Endothelial cell of umbilical vein (primary cell): ENCODE measurements around the gene KRT82. TPM values are rescaled to one million over a fixed set of nuclear protein-coding genes. Genes with fewer than 3 reads are reported as not detected.

ENCODE experiments used
- BruUV-seq: library from RNA; stranded (reverse); fragments of 400-500 nt; replicated peaks from 2 replicates; lab custom pipeline; 2021; lab: Mats Ljungman, UMichigan
- CTCF ChIA-PET: fragments of 300-600, 350-600 bp; sonication (Branson Sonifier 250); formaldehyde crosslinking; loops from one replicate; lab custom pipeline; 2021; ENCODE audit warnings: antibody characterized with exemption, inconsistent platforms; lab: Charles Lee
- POLR2A ChIA-PET: fragments of 300-600, 350-600 bp; sonication (Branson Sonifier 250); formaldehyde crosslinking; loops from one replicate; lab custom pipeline; 2021; ENCODE audit warnings: antibody characterized with exemption, inconsistent platforms; lab: Charles Lee
- DNase-seq: peaks from one replicate; pipeline ENCODE4 v3.0.0-alpha.2; 2011; ENCODE audit warnings: low read depth, low spot score
- FAIRE-seq: peaks from 2 replicates; lab custom pipeline; 2011; peaks lifted over from hg19 to GRCh38; lab: Jason Lieb, UNC
- H2AFZ ChIP-seq: 2 replicates; pipeline ENCODE4 v1.6.0; 2012; ENCODE audit warnings: low read depth, low read length, control low read depth, inconsistent platforms
- H3K27ac ChIP-seq: 2 replicates; pipeline ENCODE4 v1.5.1; 2011; ENCODE audit warnings: low read depth, mild to moderate bottlenecking, control low read depth, low read length, moderate library complexity; ENCODE audit not compliant: insufficient read depth
- H3K27me3 ChIP-seq, 2 experiments: 2 replicates each; pipeline versions ENCODE4 v1.6.0 to v1.6.1; 2011; ENCODE audit warnings: low read length in 2 of 2, mixed read lengths in 1 of 2; ENCODE audit not compliant: control insufficient read depth in 2 of 2, insufficient read depth in 2 of 2
- H3K36me3 ChIP-seq, 2 experiments: 2 replicates in 1 of 2; 3 replicates in 1 of 2; pipeline ENCODE4 v1.5.1; 2011; ENCODE audit warnings: low read length in 2 of 2, mild to moderate bottlenecking in 1 of 2, moderate library complexity in 1 of 2; ENCODE audit not compliant: control insufficient read depth in 2 of 2, insufficient read depth in 2 of 2; ENCODE audit errors: extremely low read depth in 1 of 2
- H3K4me1 ChIP-seq: 3 replicates; pipeline ENCODE4 v1.5.1; 2011; ENCODE audit warnings: mild to moderate bottlenecking, low read length; ENCODE audit not compliant: control insufficient read depth, insufficient read depth; ENCODE audit errors: extremely low read depth
- H3K4me2 ChIP-seq: 2 replicates; pipeline ENCODE4 v1.6.1; 2011; ENCODE audit warnings: low read length, control low read depth, mixed read lengths; ENCODE audit not compliant: insufficient read depth
- H3K4me3 ChIP-seq, 3 experiments: fragments of 200-600 bp in 1 of 3; sonication (generic), shearing (Covaris generic) in 1 of 3; replicated peaks in 1 of 3; 2 replicates each; pipeline ENCODE4 v1.5.1; 2011 to 2016; ENCODE audit warnings: control low read depth in 3 of 3, low read length in 3 of 3, mild to moderate bottlenecking in 2 of 3, inconsistent platforms in 1 of 3, low read depth in 1 of 3, moderate library complexity in 1 of 3; ENCODE audit not compliant: insufficient read depth in 1 of 3
- H3K79me2 ChIP-seq: 2 replicates; pipeline ENCODE4 v1.6.0; 2012; ENCODE audit warnings: low read length, inconsistent platforms; ENCODE audit not compliant: control insufficient read depth, insufficient read depth
- H3K9ac ChIP-seq: replicated peaks from 2 replicates; pipeline ENCODE3; 2011; ENCODE audit warnings: low read length, control low read depth; ENCODE audit not compliant: insufficient read depth; ENCODE audit errors: extremely low read depth
- H3K9me1 ChIP-seq: replicated peaks from 3 replicates; pipeline ENCODE4 v1.6.0; 2011; ENCODE audit warnings: mild to moderate bottlenecking, low read length; ENCODE audit not compliant: control insufficient read depth, insufficient read depth; ENCODE audit errors: extremely low read depth
- H3K9me3 ChIP-seq: replicated peaks from 2 replicates; pipeline ENCODE4 v1.5.1; 2012; ENCODE audit warnings: low read length, inconsistent platforms; ENCODE audit not compliant: control insufficient read depth, insufficient read depth
- H4K20me1 ChIP-seq: replicated peaks from 2 replicates; pipeline ENCODE3; 2011; ENCODE audit warnings: mild to moderate bottlenecking, low read length; ENCODE audit not compliant: control insufficient read depth, insufficient read depth; ENCODE audit errors: extremely low read depth
- CTCF ChIP-seq, 2 donors: IDR thresholded peaks; 1 replicate in 1 of 2; 2 replicates in 1 of 2; pipeline ENCODE4 v1.5.1; 2011; ENCODE audit warnings: low read length in 2 of 2, mild to moderate bottlenecking in 2 of 2, moderate library complexity in 2 of 2, control low read depth in 1 of 2, inconsistent platforms in 1 of 2, low read depth in 1 of 2; ENCODE audit not compliant: insufficient read depth in 1 of 2; ENCODE audit errors: extremely low read depth in 1 of 2
- EZH2 ChIP-seq: IDR thresholded peaks from 2 replicates; pipeline ENCODE4 v1.6.1; 2012; ENCODE audit warnings: borderline replicate concordance, low read depth, mild to moderate bottlenecking, moderate library complexity, low read length, inconsistent platforms; ENCODE audit not compliant: severe bottlenecking
- FOS ChIP-seq: IDR thresholded peaks from 2 replicates; pipeline ENCODE4 v1.6.1; 2011; ENCODE audit warnings: mild to moderate bottlenecking, low read length, moderate library complexity, borderline replicate concordance; ENCODE audit not compliant: insufficient read depth
- GATA2 ChIP-seq: IDR thresholded peaks from 2 replicates; pipeline ENCODE4 v1.7.0; 2011; ENCODE audit warnings: low read depth, mild to moderate bottlenecking, moderate library complexity, mixed read lengths, low read length; ENCODE audit not compliant: insufficient read length, insufficient read depth
- JUN ChIP-seq: IDR thresholded peaks from 2 replicates; pipeline ENCODE4 v1.6.1; 2011; ENCODE audit warnings: borderline replicate concordance, low read depth; ENCODE audit not compliant: insufficient read length, insufficient read depth
- MAX ChIP-seq: IDR thresholded peaks from 2 replicates; pipeline ENCODE4 v1.6.1; 2011; ENCODE audit not compliant: insufficient read depth, insufficient read length
- MYC ChIP-seq: IDR thresholded peaks from one replicate; pipeline ENCODE4 v1.6.1; 2011; ENCODE audit warnings: mild to moderate bottlenecking, low read depth, low read length
- POLR2A ChIP-seq: IDR thresholded peaks from 2 replicates; pipeline ENCODE4 v1.6.1; 2012; ENCODE audit warnings: low read depth, mild to moderate bottlenecking, control low read depth, low read length
- POLR2AphosphoS5 ChIP-seq: IDR thresholded peaks from 2 replicates; pipeline ENCODE4 v1.6.1; 2012; ENCODE audit warnings: low read depth, mild to moderate bottlenecking, control low read depth, low read length, moderate library complexity; ENCODE audit not compliant: insufficient read depth
- dilution Hi-C: fragments of 300-500 bp; cut with MboI; formaldehyde crosslinking; loops from one replicate; pipeline ENCODE4 v1.15.0; 2019; ENCODE audit warnings: low sequenced_read_pairs; ENCODE audit not compliant: extremely low pct_ligation_motif_present
- intact Hi-C: fragments of 100-400 bp; cut with micrococcal nuclease; formaldehyde crosslinking; loops from one replicate; pipeline ENCODE4 v1.10.0; 2022
- polyA plus RNA-seq, 4 experiments: library from polyadenylated mRNA; depleted of rRNA in 3 of 4; stranded (reverse) in 3 of 4; unstranded in 1 of 4; fragments of >200 nt; gene quantifications; 2 replicates each; pipeline versions ENCODE4 v1.2.1 to v1.2.3, GENCODE V29; 2011 to 2012; ENCODE audit warnings: missing spikeins in 1 of 4
- total RNA-seq: library from RNA; stranded (reverse); gene quantifications from 2 replicates; pipeline ENCODE4 v1.2.3, GENCODE V29; 2021

Gene KRT82
- total and polyA plus RNA-seq, 2 donors (not counting 3 experiments of a cell fraction or from before 2014, with no cell fraction given), result not detected

GRCh38 chr12:52360663-52361271 lies 45.4 kb downstream of the KRT82 start:
- no peaks in the 10 kb centered on the region for H4K20me1 ChIP-seq
- H3K9me1 ChIP-seq, result no peaks in the 10 kb centered on the region
- no peak for FAIRE-seq
- H3K4me3 ChIP-seq, result no peak overlapping the region
- intact Hi-C loops, result no loop called here
- no peak overlapping the region for H3K4me2 ChIP-seq
- H3K27ac ChIP-seq, result no peak overlapping the region
- dilution Hi-C loops, result no loop called here
- H3K27me3 ChIP-seq, result peaks cover 0 to 2% of the 10 kb centered on the region in 2 experiments
- H3K79me2 ChIP-seq, result no peaks in the 10 kb centered on the region
- H3K36me3 ChIP-seq, result no peaks in the 10 kb centered on the region
- BruUV-seq, result no TSS peak
- no peaks in the 10 kb centered on the region for H3K9me3 ChIP-seq
- no peak for TF ChIP-seq POLR2AphosphoS5
- no peak for TF ChIP-seq POLR2A
- TF ChIP-seq EZH2, result no peak
- TF ChIP-seq MAX, result no peak
- TF ChIP-seq CTCF (IDR thresholded peaks at IDR 0.05; ENCODE audit: extremely low read depth in 1 of 2, insufficient read depth in 1 of 2, low read depth in 1 of 2, low read length in 2 of 2), result no peak
- TF ChIP-seq FOS, result no peak
- no peak for TF ChIP-seq GATA2
- no peak for TF ChIP-seq JUN
- no peak for TF ChIP-seq MYC
- POLR2A ChIA-PET, result no interaction called here
- DNase-seq, result no peak
- no peak overlapping the region for H3K9ac ChIP-seq
- H3K4me1 ChIP-seq, result no peaks in the 10 kb centered on the region
- CTCF ChIA-PET, result interaction anchor here (0.8 to 2.7 kb wide), 7 partner anchors 8 to 620 kb away, joined by 3 to 12 read pairs (median 4); no protein-coding TSS in a partner anchor
- no peak overlapping the region for H2AFZ ChIP-seq
